ENCODE measurements around the gene KREMEN2.

DNA sequence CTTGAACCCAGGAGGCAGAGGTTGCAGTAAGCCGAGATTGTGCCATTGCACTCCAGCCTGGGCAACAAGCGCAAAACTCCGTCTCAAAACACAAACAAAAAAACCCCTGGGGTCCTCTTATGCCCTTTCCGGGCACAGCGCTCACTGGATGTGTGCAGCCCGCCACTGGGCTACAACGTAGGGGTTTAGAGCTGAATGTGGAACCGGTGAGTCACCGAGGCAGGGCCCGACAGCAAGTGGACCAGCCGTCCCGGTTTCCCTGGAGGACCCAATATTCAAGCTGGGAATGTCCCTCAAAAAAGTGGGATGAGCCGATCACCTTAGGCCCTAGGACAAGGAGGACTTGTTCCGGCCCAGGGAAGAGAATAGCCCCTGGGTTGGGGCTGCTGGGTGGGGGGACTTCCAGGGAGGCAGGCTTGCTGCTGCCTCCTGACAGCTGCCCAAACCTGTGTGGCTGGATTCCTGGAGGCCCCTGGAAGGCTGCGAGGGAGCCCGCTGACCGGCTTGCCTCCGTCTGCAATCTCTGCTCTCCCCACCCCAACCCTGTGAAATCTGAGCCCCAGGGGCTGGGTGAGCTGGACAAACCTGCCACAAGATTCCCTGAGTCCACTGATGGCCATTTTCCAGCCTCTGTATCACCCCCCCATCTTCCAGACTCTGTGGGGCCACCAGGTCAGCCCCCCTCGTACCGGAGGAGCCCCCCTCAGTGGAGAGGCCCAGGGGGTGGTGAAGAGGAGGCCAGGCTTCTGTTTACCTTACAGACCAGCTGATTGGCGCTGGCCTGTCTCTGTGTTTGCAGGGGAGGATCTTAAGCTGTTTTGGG is 45.7 kb downstream of the KREMEN2 start:
- TF ChIP-seq POLR2A (IDR thresholded peaks at IDR 0.05; ENCODE audit: low read depth, low read length) (no peak), PAX5 (IDR thresholded peaks at IDR 0.05; ENCODE audit: insufficient read depth, low read length, severe bottlenecking) (no peak), POLR2AphosphoS5 (IDR thresholded peaks at IDR 0.05; ENCODE audit: low read depth, low read length) (no peak), TAF1 (IDR thresholded peaks at IDR 0.05; ENCODE audit: low read depth, low read length) (no peak), SPI1 (IDR thresholded peaks at IDR 0.05; ENCODE audit: low read depth, low read length) (no peak)

Measured in GM12891 (cell line).